Measurements from ENCODE around the gene KIF9. TPM values are rescaled to one million over a fixed set of nuclear protein-coding genes. Genes with fewer than 3 reads are reported as not detected.
"Not testable (repeated sequence)": the region's sequence is repeated elsewhere in the genome, so short reads cannot be mapped to it uniquely, and the experiment has no call there.

Gene KIF9
- total RNA-seq, 2 experiments from 2014 or later, result 8.3 to 8.8 TPM

DNA sequence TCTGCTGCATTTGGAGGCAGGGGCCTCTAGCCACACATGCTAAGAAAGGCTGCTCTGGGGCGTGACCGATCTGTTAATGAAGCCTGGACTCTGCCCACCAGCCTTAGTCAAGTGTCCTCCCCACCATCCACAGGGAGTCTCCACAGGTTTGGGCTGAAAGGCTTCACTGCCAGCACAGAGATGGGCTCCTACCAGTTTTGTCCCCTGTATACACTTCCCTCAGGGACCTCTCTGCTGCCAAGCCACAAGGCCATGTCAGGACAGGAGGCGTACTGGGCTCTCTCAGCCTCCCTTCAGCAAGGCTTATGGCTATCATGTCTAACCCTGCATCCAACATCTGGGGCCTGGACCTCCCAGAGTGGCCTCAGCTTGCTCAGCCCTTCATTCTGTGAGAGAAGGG is 23.5 kb downstream of the KIF9 start:
- H3K27ac Mint-ChIP-seq, result no peak overlapping the region
- ChIA-PET POLR2A (no interaction called here), CTCF (no interaction called here)
- H3K4me1 Mint-ChIP-seq (ENCODE audit: low read depth), result no peaks in the 10 kb centered on the region
- H3K4me3 Mint-ChIP-seq, result no peak overlapping the region
- no peaks in the 10 kb centered on the region for H3K9me3 Mint-ChIP-seq
- no peaks in the 10 kb centered on the region for H3K27me3 Mint-ChIP-seq
- TF ChIP-seq, protein P1, sequence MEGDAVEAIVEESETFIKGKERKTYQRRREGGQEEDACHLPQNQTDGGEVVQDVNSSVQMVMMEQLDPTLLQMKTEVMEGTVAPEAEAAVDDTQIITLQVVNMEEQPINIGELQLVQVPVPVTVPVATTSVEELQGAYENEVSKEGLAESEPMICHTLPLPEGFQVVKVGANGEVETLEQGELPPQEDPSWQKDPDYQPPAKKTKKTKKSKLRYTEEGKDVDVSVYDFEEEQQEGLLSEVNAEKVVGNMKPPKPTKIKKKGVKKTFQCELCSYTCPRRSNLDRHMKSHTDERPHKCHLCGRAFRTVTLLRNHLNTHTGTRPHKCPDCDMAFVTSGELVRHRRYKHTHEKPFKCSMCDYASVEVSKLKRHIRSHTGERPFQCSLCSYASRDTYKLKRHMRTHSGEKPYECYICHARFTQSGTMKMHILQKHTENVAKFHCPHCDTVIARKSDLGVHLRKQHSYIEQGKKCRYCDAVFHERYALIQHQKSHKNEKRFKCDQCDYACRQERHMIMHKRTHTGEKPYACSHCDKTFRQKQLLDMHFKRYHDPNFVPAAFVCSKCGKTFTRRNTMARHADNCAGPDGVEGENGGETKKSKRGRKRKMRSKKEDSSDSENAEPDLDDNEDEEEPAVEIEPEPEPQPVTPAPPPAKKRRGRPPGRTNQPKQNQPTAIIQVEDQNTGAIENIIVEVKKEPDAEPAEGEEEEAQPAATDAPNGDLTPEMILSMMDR (IDR thresholded peaks at IDR 0.05), result no peak
- ATAC-seq (no peak), DNase-seq (no peak)
- H3K36me3 Mint-ChIP-seq (ENCODE audit: low read depth), result no peaks in the 10 kb centered on the region
- intact Hi-C loops (cut with micrococcal nuclease), result no loop called here

DNA sequence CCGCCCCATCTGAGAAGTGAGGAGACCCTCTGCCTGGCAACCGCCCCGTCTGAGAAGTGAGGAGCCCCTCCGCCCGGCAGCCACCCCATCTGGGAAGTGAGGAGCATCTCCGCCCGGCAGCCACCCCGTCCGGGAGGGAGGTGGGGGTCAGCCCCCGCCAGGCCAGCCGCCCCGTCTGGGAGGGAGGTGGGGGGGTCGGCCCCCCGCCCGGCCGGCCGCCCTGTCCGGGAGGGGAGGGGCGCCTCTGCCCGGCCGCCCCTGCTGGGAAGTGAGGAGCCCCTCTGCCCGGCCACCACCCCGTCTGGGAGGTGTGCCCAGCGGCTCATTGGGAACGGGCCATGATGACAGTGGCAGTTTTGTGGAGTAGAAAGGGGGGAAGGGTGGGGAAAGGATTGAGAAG is 26.3 kb downstream of the KIF9 start:
- H3K4me1 Mint-ChIP-seq (ENCODE audit: low read depth); H3K4me3 Mint-ChIP-seq; ATAC-seq; POLR2A ChIA-PET; intact Hi-C loops (cut with micrococcal nuclease); H3K27ac Mint-ChIP-seq; H3K27me3 Mint-ChIP-seq; DNase-seq; CTCF ChIA-PET; H3K9me3 Mint-ChIP-seq; H3K36me3 Mint-ChIP-seq (ENCODE audit: low read depth): not testable (repeated sequence)

DNA sequence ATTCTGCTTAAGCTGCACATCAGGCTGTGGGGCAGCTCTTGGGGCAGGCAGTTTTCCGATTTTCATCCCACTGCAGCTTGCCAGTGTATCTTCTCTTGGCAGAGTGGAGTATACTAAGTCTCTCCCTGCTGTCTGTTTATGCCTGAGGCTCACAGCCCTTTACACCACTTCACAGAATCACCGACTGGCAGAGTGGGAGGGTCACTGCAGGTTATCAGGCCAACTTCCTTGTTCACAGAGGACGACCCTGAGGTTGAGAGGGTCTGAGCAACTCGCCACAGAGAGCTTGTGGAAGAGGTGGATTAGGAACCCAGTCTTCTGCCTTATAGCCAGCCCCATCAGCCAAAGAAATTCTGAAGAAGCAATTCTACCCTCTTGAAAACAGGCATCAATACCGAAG is 30.9 kb downstream of the KIF9 start:
- POLR2A ChIA-PET, result interaction anchor here (1.3 kb wide), 1 partner anchor 15 kb away, joined by 4 read pairs; no protein-coding TSS in a partner anchor

DNA sequence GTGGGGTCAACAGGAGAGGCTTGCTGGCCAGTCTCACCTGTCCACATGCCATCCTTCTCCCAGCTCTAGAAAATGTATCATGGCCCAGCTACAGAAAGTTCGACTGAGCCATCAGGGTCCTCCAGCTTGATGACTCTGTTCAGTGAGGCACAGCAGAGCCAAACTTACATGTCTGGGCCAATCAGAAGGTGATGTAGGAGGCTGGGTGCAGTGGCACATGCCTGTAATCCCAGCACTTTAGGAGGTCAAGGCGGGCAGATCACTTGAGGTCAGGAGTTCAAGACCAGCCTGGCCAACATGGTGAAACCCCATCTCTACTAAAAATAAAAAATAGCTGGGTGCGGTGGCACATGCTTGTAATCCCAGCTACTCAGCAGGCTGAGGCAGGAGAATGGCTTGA is 31.5 kb downstream of the KIF9 start:
- POLR2A ChIA-PET; H3K4me3 Mint-ChIP-seq; ATAC-seq; intact Hi-C loops (cut with micrococcal nuclease); H3K4me1 Mint-ChIP-seq (ENCODE audit: low read depth); H3K9me3 Mint-ChIP-seq; DNase-seq; H3K27ac Mint-ChIP-seq; H3K27me3 Mint-ChIP-seq; H3K36me3 Mint-ChIP-seq (ENCODE audit: low read depth): not testable (repeated sequence)
- CTCF ChIA-PET, result interaction anchor here (1.0 kb wide), 1 partner anchor 68 kb away, joined by 3 read pairs; no protein-coding TSS in a partner anchor

More for the DNA sequence above, 30.9 kb downstream of the KIF9 start:
- H3K27ac Mint-ChIP-seq, result no peak overlapping the region
- H3K27me3 Mint-ChIP-seq, result no peaks in the 10 kb centered on the region
- H3K36me3 Mint-ChIP-seq (ENCODE audit: low read depth), result no peaks in the 10 kb centered on the region
- H3K4me1 Mint-ChIP-seq (ENCODE audit: low read depth), result no peaks in the 10 kb centered on the region
- intact Hi-C loops (cut with micrococcal nuclease), result no loop called here
- TF ChIP-seq, protein P1 (IDR thresholded peaks at IDR 0.05), result no peak
- DNase-seq (no peak), ATAC-seq (no peak)
- CTCF ChIA-PET, result no interaction called here
- H3K9me3 Mint-ChIP-seq, result no peaks in the 10 kb centered on the region
- no peak overlapping the region for H3K4me3 Mint-ChIP-seq

DNA sequence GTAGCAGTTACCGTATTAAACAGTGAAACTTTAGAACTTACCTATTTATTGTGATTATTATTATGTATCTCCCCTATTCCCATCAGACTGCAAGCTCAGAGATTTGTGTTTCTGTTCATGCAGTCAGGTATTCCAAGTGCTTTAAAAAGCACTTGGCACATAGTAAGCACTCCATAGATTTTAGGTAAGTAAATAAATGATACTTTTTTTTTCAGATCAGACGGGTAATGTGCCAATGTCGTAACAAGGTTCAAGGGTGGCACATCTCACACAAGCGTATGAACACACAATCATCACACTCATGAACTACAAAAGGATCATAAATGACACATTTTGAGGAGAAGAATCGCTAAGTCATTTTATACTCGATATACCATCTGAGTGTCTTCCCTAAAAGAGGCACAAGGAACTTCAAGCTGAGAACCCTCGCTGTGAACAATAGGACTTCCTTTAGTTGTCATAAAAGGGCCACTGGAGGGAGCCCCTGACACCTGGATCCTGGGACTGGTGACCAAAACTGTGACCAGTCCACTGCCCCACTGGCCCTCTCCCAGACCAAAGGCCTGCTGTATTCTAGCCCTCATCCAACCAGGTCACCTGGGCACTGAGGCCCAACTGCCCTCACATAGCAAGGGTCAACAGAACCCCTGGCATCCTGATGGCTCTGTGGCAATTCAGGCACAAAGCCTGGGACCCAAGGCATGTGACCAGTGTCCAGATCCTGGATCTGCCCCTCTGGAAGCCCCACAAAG is 32.1 kb downstream of the KIF9 start:
- no peaks in the 10 kb centered on the region for H3K27me3 Mint-ChIP-seq
- ChIA-PET POLR2A (no interaction called here), CTCF (interaction anchor here (0.7 to 1.0 kb wide), 2 partner anchors 68 to 653 kb away, joined by 3 read pairs; no protein-coding TSS in a partner anchor)
- ATAC-seq, result no peak
- no peaks in the 10 kb centered on the region for H3K9me3 Mint-ChIP-seq
- DNase-seq, result peak; percentile 10
- H3K4me1 Mint-ChIP-seq (ENCODE audit: low read depth), result no peaks in the 10 kb centered on the region
- TF ChIP-seq, protein P1 (IDR thresholded peaks at IDR 0.05), result peak; percentile 18
- intact Hi-C loops (cut with micrococcal nuclease), result no loop called here
- no peaks in the 10 kb centered on the region for H3K36me3 Mint-ChIP-seq (ENCODE audit: low read depth)
- no peak overlapping the region for H3K27ac Mint-ChIP-seq
- H3K4me3 Mint-ChIP-seq, result no peak overlapping the region

Data from activated CD8-positive, alpha-beta T cell treated with anti-CD3 and anti-CD28 coated beads for 36 hours (primary cell).